ENCODE measurements around the gene SCARF1. TPM values are rescaled to one million over a fixed set of nuclear protein-coding genes. Genes with fewer than 3 reads are reported as not detected.

The SCARF1 gene
- total RNA-seq, 1 experiment from 2014 or later = 2.2 TPM

- no peaks in the 10 kb centered on the region for H3K79me2 ChIP-seq (ENCODE audit: low read depth)
- ChIA-PET POLR2A (ENCODE audit: unreplicated experiment) (interaction anchor here (0.6 to 2.2 kb wide), 2 partner anchors 66 to 73 kb away, joined by 4 to 18 read pairs; no protein-coding TSS in a partner anchor), CTCF (interaction anchor here (0.5 kb wide), 1 partner anchor 71 kb away, joined by 3 read pairs; no protein-coding TSS in a partner anchor)
- TF ChIP-seq EZH2 (IDR thresholded peaks at IDR 0.05; ENCODE audit: low read depth) (no peak), CTCF (conservative IDR thresholded peaks at IDR 0.05) (no peak)
- H3K4me2 ChIP-seq = peak overlapping the region; percentile 82
- no peaks in the 10 kb centered on the region for H3K27me3 ChIP-seq (ENCODE audit: insufficient read depth, low read depth)
- H3K4me1 ChIP-seq (replicated peaks; ENCODE audit: insufficient read depth) = peaks cover 24% of the 10 kb centered on the region
- no peak for DNase-seq
- no peak overlapping the region for H2AFZ ChIP-seq
- TSS peak; percentile 12 for BruUV-seq (replicated peaks)
- H4K20me1 ChIP-seq (ENCODE audit: insufficient read depth) = peaks cover 23% of the 10 kb centered on the region; the same call in 1 of the 2 replicates
- no peak overlapping the region for H3K27ac ChIP-seq
- H3K9me3 ChIP-seq (ENCODE audit: insufficient read depth, low read depth) = no peaks in the 10 kb centered on the region
- intact Hi-C loops (cut with micrococcal nuclease; ENCODE audit: unreplicated experiment) = loop anchor here (1.0 kb wide), 1 partner anchor 66 kb away; no protein-coding TSS in a partner anchor
- peaks cover 63% of the 10 kb centered on the region for H3F3A ChIP-seq (ENCODE audit: insufficient read depth, low read depth)
- H3K36me3 ChIP-seq (ENCODE audit: low read depth) = peaks cover 42% of the 10 kb centered on the region
- H3K9me2 ChIP-seq (ENCODE audit: insufficient read depth) = no peaks in the 10 kb centered on the region
- H3K4me3 ChIP-seq = no peak overlapping the region
Observed at GRCh38 chr17:1650731-1651558, 5.4 kb upstream of the SCARF1 start.

- POLR2A ChIA-PET (ENCODE audit: unreplicated experiment) = interaction anchor here (0.5 to 2.2 kb wide), 5 partner anchors 20 to 473 kb away, joined by 4 to 18 read pairs (median 5); no protein-coding TSS in a partner anchor
- H2AFZ ChIP-seq = peak within 1 kb of the TSS; percentile 93
- peak; percentile 84 to 93 for DNase-seq
Observed at GRCh38 chr17:1649844-1650501, 4.4 kb upstream of the SCARF1 start, which contains the start of gene RILP. Gene RILP (minus strand): TSS chr17:1649866. CDS start chr17:1649804, 62 bp downstream.

More at GRCh38 chr17:1649844-1650501, 4.4 kb upstream of the SCARF1 start, which contains the start of gene RILP:
- Histone ChIP-seq H3K4me3 (peak within 1 kb of the TSS; percentile 79), H3K79me2 (ENCODE audit: low read depth) (no peaks in the 10 kb centered on the region), H3F3A (ENCODE audit: insufficient read depth, low read depth) (peaks cover 56% of the 10 kb centered on the region), H3K9me3 (ENCODE audit: insufficient read depth, low read depth) (no peaks in the 10 kb centered on the region), H3K4me2 (peak within 1 kb of the TSS; percentile 84), H3K27ac (peak within 1 kb of the TSS; percentile 75), H3K9me2 (ENCODE audit: insufficient read depth) (no peaks in the 10 kb centered on the region), H3K36me3 (ENCODE audit: low read depth) (peaks cover 35% of the 10 kb centered on the region), H3K4me1 (replicated peaks; ENCODE audit: insufficient read depth) (peaks cover 24% of the 10 kb centered on the region), H3K27me3 (ENCODE audit: insufficient read depth, low read depth) (no peaks in the 10 kb centered on the region), H4K20me1 (ENCODE audit: insufficient read depth) (peaks cover 23% of the 10 kb centered on the region; the same call in 1 of the 2 replicates)
- intact Hi-C loops (cut with micrococcal nuclease; ENCODE audit: unreplicated experiment) = loop anchor here (1.0 to 10.0 kb wide), 6 partner anchors 67 to 755 kb away; partner anchors contain the start of genes MNT and OVCA2
- TF ChIP-seq EZH2 (IDR thresholded peaks at IDR 0.05; ENCODE audit: low read depth) (no peak), CTCF (conservative IDR thresholded peaks at IDR 0.05) (no peak)
- CTCF ChIA-PET = interaction anchor here (0.5 to 3.1 kb wide), 6 partner anchors 67 to 285 kb away, joined by 3 to 28 read pairs (median 3); partner anchors contain the start of gene INPP5K
- TSS peak; percentile 76 for BruUV-seq (replicated peaks)
